HFF-Myc (cell line): ENCODE data around the gene NLRP1.

Experiments
- DNase-seq: peaks from one replicate; pipeline ENCODE4 v3.0.0-alpha.2; 2011; ENCODE audit warnings: low read depth; ENCODE audit errors: extremely low read depth
- H3K4me3 ChIP-seq: replicated peaks from 2 replicates; pipeline ENCODE4 v1.5.1; 2011; ENCODE audit warnings: low read depth, mild to moderate bottlenecking, control low read depth, low read length
- CTCF ChIP-seq: IDR thresholded peaks from 2 replicates; pipeline ENCODE4 v1.5.1; 2012; ENCODE audit warnings: mild to moderate bottlenecking, low read depth, low read length, control low read depth; ENCODE audit errors: missing control alignments

The NLRP1 gene

GRCh38 chr17:5592382-5592781 is 8.1 kb upstream of the NLRP1 start:
- no peak overlapping the region for H3K4me3 ChIP-seq
- DNase-seq = peak; percentile 16
- peak; percentile 42 for TF ChIP-seq CTCF

GRCh38 chr17:5591966-5592365 is 7.7 kb upstream of the NLRP1 start:
- no peak for TF ChIP-seq CTCF
- no peak for DNase-seq
- H3K4me3 ChIP-seq = no peak overlapping the region

GRCh38 chr17:5588584-5588983 is 4.3 kb upstream of the NLRP1 start:
- no peak for DNase-seq
- no peak for TF ChIP-seq CTCF
- no peak overlapping the region for H3K4me3 ChIP-seq

- peak; percentile 52 for DNase-seq
- peak; percentile 81 for TF ChIP-seq CTCF
- no peak overlapping the region for H3K4me3 ChIP-seq
These were observed 3.2 kb upstream of the NLRP1 start for GRCh38 chr17:5587438-5588032.

- TF ChIP-seq CTCF = no peak
- peak; percentile 15 for DNase-seq
- no peak overlapping the region for H3K4me3 ChIP-seq
These were observed 1.7 kb upstream of the NLRP1 start for GRCh38 chr17:5585836-5586521.

- DNase-seq = no peak
- no peak for TF ChIP-seq CTCF
- H3K4me3 ChIP-seq = no peak overlapping the region
These were observed 1.0 kb upstream of the NLRP1 start for GRCh38 chr17:5585287-5585794.
